Measurements from ENCODE around the gene ASIC4. TPM values are rescaled to one million over a fixed set of nuclear protein-coding genes. Genes with fewer than 3 reads are reported as not detected.

ASIC4 gene
- polyA plus RNA-seq, 5 donors: 0.06 to 0.42 (median 0.22) TPM

DNA sequence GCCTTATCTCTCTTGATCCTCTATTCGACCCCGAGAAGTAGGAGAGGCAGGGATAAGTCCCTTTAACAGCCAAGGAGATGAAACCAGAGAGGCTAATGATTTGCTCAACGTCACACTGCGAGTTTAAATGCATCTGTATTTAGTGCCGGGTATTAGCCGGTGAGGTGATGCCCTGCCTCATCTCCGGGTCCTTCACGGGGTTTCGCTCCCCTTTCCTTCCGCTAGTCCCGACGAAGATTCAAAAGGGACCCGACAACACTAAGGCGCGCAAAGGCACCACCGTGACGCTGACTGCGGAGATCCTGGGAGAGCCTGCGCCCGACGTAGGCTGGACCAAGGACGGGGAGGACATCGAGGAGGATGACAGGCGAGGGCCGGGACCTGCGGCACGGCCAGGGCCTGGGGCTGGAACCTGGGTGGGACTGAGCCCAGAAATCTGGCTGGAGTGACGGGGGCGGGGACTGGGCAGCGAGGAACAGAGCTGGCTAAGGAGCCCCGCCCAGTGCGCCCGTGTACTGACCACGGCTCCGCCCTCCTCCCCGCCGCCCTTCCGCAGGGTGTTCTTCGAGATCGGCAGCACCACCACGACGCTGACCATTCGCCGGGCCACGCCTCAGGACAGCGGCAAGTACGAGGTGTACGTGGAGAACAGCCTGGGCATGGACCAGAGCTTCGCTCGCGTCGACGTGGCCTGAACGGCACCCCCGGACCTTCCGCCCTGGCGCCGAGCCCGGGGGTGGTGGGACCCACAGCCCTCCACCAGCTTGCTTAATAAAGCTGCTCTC is 16.6 kb upstream of the ASIC4 start:
- DNase-seq: no peak

DNA sequence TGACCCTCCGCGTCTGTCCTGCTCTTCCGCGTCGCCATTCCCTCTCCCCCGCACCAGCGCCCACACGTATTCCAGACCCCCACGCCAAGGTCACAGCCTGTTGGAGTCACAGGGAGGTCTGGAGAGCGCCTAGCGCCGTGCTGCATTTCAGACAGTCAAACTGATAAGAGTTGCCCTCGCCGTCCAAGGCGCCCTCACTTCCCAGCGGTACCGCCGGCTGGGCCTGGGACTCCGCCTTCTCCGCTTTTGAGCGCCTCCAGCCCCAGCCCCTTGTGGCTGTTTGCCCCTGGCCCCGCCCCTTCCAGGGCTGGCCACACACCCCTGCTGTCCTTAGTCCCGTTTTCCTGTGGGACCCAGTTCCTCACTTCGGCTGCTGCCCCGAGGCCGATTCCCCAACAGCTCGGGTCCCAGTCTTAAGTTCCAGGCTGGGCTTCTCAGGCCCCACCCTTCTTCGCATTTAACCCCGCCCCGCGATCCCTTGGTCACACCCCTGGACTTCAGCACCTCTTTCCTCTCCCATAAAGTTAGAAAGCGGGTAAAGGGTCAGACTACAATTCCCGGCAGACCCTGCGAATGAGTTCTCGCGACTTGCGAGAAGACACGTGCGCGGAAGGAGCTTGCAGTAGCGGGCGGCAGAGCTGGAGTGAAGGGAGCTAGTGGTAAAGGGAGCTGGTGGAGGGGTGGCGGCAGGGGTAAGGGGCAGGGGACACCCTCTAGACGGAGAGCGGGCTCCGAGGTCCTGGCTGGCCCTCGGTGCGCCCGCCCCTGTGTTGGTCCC is 15.8 kb upstream of the ASIC4 start, which contains the start of gene GMPPA:
Gene GMPPA (plus strand): TSS at position 612 of the 778 bp plus-strand sequence. CDS start 1,085 bp downstream, outside the sequence.
- DNase-seq: peak; percentile 97

DNA sequence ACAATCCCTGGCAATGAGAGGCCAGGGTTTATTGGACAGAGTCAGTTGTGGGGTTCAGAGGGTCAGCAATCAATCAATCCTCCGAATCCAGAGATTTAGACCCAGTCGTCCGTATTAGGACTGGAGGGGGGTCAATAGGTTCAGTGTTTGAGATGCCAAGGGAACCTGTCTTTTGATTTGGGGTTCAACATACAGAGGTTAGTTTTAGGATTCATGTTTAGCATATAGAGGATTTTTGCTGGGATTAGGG is 15.3 kb upstream of the ASIC4 start:
- no peak for DNase-seq

DNA sequence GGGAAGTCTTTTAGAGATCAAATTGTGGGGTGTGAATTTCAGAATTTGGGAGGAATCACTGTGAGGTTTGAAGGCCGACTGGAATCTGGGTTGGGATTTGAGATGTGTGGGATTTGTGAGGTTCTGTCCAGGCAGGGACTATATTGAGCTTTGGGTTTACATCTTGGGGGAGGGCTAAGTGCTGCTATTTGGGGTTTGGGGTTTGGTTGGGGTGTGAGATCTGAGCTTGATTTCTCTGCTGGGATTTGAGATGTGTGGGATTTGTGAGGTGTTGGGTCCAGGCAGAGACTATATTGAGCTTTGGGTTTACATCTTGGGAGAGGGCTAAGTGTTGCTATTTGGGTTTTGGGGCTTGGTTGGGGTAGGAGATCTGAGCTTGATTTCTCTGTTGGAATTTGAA is 14.7 kb upstream of the ASIC4 start:
- DNase-seq: no peak

DNA sequence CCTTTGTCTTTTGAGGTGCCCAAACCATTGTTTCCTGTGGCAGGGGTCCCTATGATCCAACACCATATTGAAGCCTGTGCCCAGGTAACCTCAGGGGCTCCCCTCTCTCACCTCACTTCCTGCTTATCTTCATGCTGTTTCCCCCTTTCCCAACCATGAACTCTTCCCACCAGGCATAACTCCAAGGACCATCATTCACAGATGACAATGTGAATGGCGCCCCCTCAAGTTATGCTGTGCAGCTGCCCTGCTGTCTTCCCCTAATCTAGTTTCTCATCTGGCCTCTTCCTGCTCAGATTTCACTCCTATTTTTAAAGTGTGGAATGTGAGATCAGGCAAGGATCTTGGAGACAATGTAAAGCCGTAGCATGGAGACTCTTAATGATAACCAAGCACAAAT is 14.1 kb upstream of the ASIC4 start:
- no peak for DNase-seq

DNA sequence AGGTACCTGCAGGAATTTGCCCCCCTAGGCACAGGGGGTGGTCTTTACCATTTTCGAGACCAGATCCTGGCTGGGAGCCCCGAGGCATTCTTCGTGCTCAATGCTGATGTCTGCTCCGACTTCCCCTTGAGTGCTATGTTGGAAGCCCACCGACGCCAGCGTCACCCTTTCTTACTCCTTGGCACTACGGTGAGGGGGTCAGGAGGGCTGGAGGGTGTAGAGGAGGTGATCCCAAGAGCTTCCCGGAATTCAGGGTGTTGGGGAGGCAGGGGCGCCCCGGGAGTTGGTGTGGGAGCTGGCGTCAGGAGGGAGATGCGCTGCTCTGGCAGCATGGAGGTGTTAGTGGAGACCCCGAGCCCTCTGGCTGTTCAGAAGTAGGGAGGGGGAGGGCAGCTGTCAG is 12.4 kb upstream of the ASIC4 start:
- DNase-seq: no peak

DNA sequence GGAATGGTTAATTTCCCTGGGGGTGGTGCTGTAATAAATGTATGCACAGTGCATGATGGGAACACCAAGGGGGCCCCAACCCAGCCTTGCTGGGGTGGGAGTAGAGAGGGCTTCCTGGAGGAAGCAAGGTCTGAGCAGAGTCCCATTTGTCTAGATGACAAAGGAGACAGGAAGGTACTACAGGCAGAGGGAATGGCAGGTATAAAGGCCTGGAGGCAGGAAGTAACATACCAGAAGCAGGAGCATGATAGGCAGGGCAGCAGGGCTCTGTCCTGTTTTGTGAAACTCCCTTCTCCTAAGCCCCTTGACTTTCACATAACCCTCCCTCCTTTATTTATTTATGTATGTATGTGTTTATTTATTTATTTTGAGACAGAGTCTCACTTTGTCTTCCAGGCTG is 11.7 kb upstream of the ASIC4 start:
- DNase-seq: no peak

DNA sequence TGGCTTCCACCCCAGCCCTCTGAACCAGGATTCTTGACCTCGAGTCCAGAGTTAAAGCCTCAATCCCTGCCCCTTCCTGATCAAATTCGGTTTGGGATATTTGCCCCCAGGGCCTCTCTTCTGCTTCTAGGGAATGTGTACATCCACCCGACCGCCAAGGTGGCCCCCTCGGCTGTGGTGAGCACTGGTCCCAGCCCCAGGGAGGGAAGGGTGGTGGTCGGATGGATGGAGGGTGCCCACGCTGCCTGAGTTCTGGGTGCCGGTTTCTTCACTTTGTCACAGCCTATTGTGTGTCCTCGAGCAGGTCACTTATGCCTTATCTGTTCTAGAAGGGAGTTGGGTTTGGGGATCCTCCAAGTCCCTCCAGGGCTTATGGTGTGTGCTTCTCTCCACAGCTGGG is 8.7 kb upstream of the ASIC4 start:
- DNase-seq: no peak

DNA sequence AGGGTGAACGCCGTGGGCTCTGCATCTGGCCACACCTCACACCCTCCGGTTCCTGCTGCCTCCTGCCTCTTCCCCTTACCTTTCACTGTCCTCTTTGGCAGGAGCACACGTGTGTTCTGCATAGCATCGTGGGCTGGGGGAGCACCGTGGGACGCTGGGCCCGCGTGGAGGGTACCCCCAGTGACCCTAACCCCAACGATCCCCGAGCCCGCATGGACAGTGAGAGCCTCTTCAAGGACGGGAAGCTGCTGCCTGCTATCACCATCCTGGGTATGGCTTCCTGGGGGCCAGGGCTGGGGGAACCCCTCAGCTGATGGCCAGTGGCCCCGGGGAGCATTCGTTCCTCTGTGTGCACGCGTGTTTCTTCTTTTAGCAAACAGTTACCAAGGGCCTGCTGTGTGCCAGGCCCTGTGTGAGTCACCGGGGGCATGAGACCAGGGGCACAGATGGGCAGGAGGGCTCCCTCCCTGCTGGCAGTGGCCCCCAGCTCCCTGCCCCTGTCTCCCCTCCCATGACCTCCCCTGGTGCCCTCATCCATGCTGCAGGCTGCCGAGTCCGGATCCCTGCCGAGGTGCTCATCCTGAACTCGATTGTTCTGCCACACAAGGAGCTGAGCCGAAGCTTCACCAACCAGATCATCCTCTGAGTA is 8.0 kb upstream of the ASIC4 start:
- DNase-seq: no peak

DNA sequence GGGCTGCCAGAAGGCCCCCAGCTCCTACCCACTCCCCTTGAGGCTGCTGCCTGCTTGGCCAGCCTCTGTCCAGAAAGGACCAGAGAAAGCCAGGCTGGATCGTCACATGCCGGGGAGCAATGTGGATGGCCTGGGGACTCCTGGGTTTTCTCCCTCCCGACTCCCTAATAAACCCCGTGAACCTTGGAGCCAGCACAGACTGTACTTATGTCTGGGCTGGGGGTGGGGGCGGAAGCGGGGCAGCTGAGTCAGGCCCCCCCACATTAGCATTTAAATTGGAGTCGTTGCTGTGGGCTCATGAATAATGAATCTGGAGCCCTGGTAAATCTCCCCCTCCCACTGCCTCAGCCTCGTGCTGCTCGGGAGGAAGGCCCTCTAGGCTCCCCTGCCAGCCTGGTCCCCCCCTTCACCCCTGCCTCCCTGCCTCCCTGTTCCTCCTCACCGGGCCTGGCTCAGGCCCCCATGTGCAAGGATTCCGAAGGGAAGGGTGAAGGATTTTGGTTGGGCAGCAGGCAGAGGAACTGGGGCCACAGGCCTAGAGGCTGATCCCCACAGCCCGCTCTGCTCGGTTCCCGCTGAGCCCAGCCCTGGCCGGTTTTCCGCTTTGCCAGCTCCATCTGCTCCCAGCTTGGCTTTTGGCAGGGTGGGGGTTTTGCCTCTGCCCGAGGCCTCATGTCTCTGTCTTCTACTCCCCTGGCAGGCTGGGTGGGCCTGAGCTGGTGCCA is 7.3 kb upstream of the ASIC4 start:
- DNase-seq: no peak

DNA sequence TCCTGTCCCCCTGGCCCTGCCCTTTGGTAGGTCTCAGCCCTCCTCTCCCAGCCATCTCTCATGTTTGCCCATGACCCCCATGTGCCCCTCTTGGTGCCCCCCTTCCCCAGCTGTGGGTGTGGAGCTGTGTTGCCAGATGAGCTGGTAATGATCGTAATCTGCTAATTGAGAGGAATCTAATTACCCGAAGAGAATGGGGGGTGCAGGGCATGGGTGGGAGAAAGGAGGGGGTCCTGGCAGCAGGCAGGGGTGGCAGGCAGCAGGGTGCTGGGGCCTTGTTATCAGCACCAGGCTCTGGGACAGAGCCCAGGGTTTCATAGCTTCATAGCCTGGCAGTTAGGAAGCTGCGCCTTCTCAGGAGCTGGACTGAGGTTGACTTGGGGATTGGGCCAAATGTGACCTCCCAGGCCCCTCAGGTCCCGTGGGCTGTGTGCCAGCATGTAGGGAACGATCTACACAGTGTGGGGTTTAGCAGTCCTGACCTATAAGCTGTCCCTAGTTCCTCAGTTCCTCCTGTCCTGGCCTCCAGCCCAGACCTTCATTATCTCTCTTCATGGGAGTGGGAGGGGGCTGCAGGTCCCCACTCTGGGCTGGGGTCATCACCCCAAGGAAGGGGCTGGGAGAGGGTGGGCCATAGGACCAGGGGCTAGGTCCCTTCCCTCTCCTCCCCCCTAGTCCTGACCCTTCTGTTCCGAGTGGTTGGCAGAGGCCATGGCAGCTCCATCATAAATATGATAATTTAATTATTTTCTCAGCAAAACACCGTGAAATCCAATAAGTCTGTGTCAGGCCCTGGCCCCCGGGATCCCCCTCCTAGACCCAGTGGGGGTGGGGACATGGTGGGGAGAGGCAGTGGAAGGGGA is 6.5 kb upstream of the ASIC4 start:
- DNase-seq: no peak

DNA sequence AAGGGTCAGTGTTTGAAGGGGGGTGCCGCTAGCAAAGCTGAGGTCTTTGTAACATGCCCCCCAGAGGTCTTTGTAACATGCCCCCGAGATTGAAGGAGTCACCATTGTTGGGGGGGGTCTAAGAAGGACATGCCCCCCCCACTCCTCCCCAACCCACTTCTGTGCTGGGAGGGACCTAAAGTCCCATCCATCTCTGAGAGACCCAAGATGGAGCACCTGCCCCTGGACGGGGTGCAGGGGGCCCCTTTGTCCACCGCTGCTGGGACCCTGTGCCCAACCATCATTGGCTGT is 5.9 kb upstream of the ASIC4 start:
- no peak for DNase-seq

DNA sequence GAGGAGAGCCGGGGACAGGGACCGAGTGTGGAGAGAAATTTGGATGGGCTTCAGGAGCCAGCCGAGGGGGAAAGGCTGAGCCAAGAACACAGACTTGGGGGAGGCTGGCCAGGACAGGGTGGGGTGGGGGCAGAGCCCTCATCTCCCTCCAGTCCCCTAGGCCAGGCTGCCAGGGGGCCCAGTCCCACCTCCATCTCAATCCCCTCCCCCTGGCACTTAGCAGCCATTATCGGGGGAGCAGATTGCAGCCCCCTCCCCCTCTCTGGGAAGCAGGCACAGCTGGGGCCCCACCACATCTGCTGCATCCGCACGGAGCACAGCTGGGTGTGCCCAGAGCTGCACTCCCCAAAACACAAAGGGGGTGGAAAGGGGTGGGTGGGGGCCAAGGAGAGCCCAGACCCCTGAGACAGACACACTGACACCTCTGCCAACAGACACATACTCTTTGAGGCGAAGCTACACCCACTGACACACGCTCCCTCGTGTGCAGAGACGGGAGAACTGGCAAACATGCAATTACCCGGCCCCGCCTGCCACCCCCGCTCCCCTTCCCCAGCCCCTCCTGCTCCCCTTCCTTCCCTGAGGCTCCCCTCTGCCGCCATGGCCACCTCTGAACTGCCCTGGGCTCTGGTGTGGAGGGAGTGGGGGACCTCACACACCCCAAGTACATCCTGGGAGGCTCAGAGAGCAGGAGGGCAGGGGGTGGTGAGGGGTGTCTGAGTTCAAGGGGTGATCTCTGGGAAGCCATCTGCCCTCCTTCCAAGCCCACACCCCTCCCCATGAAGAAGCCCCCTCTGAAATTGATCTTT is 5.1 kb upstream of the ASIC4 start:
- no peak for DNase-seq

DNA sequence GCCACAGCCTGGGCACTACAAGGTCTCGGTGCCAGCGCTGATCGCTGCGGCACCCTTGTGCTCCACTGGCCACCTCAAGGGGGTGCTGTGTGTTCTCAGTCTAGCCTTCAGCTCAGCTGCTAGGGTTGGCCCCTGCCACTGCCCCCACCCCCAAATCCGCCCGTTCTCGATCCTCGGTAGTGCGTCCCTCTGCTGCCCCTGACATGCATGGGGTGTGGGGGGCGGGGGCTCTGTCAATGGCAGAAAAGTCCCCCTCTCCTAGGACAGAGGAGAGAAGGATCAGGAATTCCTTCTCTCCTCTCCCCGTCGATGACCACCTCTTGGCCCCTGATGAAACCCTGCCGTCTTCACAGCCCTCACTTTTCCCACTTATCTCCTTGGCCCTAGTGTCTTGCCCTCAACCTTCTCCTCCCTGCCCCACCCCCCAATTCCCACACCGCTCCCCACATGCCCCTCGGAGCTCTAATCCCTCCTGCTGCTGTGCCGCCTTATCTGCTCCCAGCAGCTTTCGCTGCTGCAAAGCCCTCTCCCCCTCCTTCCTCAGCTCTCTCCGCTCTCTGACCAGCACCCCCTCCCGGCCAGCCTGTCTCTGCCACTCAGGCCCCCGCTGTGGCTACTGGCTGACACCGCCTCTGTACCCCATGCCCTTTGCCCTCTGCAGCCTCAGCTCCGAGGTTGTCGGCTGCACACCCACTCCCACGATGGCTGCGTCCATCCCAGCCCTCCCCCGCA is 4.3 kb upstream of the ASIC4 start:
- no peak for DNase-seq

DNA sequence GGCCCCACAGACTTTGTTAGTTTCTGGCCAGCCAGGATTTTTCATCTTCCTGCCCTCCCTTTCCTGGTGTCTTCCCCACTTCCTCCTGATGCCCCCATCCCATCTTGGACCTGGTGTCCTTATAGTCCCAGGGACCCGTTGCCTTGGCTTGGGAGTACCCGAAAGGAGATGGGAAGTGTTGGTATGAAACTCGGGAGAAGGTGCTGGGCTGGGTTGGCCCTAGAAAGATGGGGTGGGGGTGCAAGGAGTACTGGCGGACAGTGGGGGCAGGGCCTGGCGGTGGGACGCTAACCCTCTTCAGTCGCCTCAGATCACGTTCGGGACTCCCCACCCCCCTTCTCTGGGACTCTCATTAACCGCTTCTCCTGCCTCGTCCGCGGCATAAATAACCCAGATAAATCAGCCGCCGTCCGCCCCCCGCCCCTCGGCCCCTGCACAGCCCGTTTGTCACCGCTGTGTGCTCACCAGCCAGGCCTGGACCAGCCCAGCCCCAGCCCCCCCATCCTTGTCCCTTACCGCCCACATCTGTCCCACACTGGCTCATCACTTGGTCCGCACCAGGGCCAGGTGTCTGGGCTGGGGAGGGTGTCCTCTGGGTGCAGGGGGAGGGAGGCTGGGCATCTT is 3.7 kb upstream of the ASIC4 start:
- DNase-seq: no peak

DNA sequence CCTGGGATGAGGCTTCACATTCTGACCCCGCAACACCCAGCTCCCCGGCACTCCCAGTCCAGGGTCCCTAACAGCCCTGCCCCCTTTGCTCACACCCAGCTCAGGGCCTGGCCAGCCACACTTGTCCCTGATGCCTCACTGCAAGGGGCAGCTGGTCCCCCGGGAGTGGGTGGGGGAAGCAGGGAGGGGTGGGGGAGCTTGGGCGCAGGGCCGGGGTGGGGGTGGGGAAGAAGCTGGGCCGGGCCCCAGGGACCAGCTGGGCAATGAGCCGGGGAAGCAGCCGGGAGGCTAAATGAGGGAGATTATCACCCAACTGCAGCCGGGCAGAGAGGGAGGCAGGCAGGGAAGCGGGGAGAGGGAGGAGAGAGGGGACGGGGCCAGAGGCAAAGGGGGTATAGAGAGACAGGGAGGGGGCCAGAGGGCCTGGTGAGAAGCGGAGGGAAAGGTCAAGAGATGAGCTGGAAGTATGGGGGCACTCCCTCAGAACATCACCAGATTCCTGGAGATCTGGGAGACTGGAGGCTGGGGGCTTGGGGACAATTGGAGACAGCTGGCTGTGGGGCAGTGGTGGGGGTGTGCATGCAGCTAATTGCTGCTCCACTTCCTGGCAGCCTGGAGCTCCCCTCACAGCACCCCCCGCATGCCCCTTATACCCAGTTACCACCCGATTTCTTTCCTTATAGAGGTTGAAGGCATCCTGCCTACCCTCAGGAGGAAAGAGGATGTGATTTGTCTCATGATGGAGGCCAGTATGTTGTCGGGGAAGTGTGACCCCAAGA is 2.5 kb upstream of the ASIC4 start:
- no peak for DNase-seq

DNA sequence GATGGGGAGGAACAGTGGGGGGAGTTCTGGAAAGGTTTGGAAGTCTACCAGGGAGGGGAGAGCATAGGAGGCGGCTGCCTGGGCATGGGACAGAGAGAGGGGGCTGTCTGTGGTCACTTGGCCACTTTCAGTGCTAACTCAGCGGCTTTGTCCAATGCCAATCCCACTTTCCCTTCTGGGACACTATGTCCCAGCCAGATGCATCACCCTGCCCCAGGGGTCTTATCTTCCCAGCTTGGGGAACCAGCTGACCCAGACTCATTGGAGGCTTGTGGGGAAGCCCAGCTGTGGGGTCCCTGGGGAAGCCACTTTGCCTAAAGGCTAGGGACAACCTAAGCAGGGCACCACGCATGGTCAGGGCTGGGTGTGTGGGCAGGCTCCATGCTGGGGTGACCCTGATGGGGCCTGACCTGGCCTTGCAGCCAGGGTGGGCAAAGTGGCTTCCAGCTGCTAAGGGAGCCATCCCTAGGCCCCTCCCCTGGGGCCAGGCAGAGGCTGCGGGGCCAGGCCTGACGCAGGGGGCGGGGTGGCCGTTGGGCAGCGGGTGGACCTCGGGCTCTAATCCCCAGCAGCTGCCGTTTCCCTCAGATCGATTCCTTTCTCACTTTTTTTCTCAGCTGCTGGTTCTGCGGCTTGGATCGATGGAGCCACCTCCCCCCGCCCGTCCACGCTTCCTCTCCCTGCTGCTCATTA is 1.6 kb upstream of the ASIC4 start:
- no peak for DNase-seq

DNA sequence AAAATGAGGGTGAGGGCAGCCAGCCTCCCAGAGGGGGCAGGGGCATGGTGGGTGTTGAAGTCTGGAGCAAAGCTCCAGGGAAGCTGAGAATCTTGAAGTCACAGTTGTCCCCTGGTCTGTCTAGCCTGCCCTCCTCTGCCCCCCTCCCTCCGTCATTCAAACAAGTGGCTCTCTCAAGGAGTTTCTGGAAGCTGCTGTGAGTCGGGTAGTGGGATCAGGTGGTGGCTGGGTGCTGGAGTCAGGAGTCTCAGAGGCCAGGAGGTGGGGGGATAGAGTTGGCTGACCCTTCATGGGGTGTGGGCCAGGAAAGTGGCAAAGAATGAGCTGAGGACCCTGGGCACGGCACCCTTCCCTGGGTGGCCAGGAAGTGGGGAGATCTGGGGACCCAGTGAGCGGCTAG is 495 bp upstream of the ASIC4 start:
- DNase-seq: no peak
